Suppressor macrophage treated with lipopolysaccharide for 4 hours (primary cell): Measurements from ENCODE around the gene GP1BA.
"Not testable (repeated sequence)": the region's sequence is repeated elsewhere in the genome, so short reads cannot be mapped to it uniquely, and the experiment has no call there.

Source experiments
- DNase-seq: peaks from one replicate; pipeline ENCODE4 v3.0.0-alpha.2; 2020

Gene GP1BA

DNA sequence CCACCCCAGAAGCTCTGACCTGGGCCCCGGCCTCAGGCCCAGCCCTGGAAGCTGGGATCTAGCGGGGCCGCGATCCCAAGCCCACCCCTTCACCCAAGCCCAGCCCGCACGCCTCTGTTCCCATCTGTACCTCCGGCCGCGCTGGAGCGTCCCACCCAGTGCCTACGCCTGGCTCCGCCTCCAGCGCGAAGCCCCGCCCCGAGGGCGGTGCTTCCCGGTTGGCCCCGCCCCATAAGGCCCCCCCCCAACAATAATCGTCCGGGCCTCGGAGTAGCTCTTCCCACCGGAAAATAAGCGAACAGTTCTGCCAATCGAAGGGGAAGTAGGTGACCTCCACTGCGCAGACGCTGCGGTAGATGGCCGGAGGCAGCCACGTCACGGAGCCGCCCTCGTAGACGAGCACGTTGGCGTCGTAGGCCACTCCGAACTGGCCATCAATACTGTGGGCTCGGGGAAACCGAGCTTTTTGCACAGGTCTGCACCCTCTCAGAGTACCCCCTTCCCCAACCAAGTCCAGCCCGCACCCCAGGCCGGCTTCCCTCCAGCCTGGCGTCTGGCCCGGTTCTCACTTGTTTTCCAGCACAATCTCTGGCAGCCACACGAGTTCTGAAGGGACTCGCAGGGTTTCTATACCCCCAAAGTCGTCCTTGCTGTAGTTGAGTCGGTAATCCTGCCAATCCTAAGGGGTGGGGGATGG lies 30.3 kb upstream of the GP1BA start:
- peak; percentile 68 for DNase-seq

DNA sequence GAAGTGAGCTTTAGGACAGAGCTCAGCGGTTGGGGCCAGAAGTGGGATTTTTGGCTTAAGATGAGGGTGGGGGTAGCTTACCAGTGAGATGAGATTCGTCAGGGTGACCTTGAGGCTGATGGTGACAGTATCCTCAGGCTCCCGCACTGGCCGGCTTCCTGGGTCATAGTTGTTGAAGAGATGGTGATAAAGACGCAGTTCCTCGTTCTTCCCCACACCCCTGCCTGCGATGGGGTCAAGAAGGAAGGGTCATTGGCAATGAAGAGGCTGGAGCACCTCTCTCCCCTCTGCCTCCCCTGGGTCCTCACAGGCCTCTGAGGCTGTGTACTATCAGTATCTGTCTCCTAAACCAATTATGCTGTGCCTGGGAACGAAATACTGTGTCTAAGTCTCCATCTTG lies 29.5 kb upstream of the GP1BA start:
- no peak for DNase-seq

DNA sequence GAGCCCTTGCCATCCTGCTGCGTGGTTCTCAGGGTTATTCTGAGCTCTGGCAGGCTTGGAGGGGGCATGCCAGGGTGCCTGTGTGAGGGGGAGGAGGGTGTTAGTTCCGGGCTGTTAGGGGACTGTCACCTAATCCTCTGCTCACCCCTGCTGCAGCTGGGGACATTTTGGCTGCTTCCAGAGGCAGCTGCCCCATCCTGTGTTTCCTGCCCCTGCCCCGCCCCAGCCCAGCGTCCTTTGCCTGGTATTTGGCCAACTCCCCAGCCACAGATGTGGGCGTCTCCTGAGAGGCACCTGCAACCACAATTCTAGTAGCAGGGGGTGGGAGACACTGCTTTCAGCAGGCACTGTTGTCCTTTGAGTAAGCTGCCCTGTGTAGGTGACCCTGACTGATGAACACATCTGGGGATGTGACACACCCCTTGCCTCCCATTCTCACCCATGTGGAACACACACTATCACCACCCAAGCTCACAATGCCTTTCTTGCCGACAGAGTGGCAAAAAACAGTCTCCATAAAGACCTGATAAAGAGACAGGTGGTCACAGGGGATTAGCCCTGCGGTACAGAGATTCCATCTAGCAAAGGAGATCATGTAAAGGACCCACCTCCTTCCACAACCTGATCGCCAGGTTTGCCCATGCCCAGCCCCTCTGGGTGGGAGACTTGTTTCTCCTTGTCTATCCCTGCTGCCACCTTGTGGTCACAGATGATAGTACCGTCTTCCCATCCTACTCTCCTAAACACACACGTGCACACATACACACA lies 28.8 kb upstream of the GP1BA start, which contains the start of gene CHRNE:
CHRNE (minus strand) TSS at position 48 of the 768 bp plus-strand sequence; CDS start at position 13, 35 bp downstream.
- DNase-seq, result peak; percentile 70

DNA sequence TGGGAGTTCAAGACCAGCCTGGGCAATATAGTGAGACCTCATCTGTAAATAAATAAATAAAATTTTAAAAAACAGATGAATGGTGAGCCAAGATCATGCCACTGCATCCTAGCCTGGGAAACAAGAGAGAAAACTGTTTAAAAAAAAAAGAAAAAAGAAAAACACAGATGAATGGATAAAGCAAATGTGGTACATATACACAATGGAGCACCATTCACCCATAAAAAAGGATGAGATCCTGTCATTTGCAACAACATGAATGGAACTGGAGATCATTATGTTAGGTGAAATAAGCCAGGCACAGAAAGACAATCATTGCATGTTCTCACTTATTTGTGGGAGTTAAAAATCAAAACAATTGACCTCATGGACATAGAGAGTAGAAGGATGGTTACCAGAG lies 25.4 kb upstream of the GP1BA start:
- DNase-seq, result not testable (repeated sequence)

DNA sequence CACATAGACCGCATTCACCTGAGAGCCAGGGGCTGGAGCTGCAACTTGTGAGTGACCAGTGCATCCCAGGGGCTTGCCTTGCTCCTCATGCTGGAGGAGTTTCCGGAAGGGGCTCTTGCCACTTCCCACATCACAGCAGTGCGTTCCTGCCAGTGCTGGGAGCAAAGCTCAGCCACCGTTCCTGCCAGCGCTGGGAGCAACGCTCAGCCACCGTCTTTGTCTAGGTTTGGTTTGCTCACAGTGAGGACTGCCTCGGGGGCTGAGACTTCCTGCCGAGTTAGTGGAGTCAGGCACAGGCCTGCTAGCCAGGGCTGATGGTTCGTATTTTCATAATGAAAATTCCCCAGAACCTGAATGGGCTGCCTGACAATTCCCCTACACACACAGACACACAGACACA lies 23.8 kb upstream of the GP1BA start:
- no peak for DNase-seq

DNA sequence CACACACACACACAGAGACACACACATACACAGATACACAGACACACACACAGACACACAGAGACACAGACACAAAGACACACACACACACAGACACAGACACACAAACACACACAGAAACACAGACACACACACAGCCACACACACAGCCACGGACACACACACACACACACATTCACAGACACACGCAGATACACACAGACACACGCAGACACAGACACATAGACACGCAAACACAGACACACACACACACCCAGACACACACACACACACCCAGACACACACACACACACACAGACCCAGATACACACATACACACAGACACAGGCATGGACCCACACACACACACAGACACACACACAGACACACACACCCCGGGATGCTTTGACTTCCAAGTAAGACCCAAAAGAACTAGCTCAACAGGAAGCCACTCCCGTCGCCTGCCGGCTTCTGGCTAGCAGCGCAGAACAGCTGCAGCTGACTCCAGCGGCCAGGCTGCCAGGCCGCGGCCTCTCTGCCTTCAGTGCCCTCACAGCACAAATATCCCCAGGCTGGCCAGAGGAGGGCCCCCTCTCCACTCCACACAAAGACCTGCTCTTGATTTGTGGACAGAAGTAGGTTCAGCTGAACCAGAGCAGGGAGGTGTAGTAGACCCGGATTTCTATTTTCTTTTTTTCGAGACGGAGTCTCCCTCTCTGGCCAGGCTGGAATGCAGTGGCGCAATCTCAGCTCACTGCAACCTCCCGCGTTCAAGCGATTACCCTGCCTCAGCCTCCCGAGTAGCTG lies 23.2 kb upstream of the GP1BA start:
- DNase-seq, result peak; percentile 92

DNA sequence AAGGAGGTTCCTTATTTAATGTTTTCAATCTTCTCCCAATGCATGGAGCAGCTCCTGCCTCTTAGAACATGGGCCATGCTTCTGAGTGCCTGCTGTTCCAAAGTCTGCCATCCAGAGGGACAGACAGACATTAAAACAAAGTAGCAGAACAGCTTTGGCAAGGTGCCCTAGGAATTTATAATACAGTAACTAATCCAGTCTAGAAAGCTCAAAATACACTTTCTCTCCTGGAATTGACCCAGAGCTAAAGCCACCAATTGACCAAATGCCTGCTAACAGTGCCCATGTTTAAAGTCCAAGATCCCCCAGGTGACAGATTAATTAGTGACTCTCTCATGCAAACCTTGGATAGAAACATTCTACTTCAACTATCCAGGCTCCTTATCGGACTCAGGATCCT lies 18.1 kb upstream of the GP1BA start:
- no peak for DNase-seq

DNA sequence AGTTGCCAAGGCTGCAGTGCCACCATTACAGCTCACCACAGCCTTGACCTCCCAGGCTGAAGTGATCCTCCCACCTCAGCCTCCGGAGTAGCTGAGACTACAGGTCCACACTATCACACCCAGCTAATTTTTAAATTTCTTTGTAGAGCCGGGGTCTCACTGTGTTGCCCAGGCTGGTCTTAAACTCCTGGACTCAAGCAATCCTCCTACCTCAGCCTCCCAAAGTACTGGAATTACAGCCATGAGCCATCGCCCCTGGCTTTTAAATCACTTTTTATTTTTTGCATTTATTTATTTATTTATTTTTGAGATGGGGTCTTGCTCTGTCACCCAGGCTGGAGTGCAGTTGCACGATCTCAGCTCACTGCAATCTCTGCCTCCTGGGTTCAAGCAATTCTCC lies 17.5 kb upstream of the GP1BA start:
- DNase-seq, result not testable (repeated sequence)

DNA sequence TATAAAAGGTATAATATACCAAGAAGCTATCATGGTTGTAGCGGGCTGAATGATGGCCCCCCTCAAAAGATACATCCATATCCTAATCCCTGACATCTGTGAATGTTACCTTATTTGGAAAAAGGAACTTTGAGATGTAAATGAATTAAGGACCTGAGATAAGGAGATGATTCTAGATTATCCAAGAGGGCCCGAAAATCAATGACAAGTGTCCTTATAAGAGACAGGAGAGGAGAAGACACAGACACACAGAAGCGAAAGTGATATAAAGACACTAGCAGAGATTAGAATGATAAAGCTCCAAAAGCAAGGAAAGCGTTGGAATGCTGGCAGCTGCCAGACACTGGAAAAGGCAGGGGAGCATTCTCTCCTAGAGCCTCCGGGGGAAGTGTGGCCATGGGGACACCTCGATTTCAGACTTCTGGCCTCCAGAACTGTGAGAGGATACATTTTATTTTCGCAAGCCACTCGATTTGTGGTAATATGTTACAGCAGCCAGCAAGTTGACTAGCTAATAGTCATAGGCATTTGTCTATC lies 12.5 kb upstream of the GP1BA start:
- DNase-seq, result no peak

DNA sequence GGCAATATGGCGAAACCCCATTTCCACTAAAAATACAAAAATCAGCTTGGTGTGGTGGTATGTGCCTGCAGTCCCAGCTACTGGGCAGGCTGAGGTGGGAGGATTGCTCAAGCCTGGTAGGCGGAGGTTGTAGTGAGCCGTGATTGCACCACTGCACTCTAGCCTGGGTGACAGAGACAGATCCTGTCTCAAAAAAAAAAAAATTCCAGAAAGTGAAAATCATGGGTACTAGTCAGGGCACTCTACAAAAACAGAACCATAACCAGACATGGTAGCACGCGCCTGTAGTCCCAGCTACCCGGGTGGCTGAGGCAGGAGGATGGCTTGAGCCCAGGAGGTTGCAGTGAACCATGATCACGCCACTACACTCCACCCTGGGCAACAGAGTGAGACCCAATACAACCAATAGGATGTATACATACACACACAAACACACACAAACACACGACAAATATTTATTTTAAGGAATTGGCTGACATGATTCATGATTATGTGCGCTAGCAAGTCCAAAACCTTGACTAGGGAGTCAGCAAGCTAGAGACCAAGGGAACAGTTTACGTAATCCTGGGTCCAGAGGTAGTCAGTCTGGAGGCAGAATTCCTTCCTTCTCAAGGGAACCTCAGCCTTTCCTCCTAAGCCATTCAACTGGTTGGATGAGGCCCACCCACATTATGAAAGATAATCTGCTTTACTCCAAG lies 11.6 kb upstream of the GP1BA start:
- peak; percentile 88 for DNase-seq

DNA sequence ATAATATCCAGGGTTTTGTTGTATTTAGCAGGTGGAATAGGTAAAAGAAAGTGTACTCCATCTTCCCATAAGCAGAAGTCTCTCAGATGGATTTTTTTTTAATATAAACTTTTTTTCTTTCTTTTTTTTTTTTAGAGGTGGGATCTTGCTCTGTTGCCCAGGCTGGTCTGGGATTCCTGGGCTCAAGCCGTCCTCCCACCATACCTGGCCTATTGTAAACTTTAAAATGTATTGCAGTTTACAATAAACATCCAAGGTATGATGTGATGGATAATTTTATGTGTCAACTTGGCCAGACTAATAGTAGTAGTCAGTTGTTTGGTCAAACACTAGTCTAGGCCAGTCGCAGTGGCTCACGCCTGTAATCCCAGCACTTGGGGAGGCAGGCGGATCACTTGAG lies 10.8 kb upstream of the GP1BA start:
- DNase-seq, result no peak

DNA sequence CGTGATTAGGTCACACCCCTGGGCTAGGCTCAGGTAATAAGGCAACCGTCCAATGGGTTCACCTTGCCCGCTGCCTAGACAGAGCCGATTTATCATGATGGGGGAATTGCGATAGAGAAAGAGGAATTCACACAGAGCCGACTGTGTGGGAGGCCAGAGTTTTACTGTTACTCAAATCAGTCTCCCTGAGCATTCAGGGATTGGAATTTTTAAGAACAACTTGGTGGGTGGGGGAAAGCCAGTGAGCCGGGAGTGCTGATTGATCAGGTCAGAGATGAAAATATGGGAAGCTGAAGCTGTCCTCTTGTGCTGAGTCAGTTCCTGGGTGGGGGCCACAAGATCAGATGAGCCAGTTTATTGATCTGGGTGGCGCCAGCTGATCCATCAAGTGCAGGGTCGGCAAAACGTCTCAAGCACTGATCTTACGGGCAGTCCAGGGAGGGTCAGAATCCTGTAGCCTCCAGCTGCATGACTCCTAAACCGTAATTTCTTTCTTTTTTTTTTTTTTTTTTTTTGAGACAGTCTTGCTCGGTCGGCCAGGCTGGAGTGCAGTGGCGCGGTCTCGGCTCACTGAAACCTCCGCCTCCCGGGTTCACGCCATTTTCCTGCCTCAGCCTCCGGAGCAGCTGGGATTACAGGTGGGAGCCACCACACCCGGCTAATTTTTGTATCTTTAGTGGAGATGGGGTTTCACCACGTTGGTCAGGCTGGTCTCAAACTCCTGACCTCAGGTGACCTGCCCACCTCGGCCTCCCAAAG lies 5.3 kb upstream of the GP1BA start:
- DNase-seq, result peak; percentile 78

DNA sequence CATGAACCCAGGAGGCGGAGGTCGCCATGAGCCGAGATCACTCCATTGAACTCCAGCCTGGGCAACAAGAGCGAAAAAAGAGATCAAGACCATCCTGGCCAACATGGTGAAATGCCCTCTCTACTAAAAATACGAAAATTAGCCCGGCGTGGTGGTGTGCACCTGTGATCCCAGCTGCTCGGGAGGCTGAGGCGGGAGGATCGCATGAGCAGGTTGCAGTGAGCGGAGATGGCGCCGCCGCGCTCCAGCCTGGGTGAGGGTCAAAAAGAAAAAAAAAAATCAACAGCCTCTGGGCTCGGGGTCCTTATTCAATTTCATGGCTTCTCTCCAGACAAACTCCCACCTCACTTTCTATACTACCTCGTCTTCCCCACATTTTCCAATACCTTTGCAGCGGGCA lies 3.2 kb upstream of the GP1BA start:
- DNase-seq, result no peak

DNA sequence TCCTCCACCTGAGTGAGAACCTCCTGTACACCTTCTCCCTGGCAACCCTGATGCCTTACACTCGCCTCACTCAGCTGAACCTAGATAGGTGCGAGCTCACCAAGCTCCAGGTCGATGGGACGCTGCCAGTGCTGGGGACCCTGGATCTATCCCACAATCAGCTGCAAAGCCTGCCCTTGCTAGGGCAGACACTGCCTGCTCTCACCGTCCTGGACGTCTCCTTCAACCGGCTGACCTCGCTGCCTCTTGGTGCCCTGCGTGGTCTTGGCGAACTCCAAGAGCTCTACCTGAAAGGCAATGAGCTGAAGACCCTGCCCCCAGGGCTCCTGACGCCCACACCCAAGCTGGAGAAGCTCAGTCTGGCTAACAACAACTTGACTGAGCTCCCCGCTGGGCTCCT lies 679 bp downstream of the GP1BA start:
- no peak for DNase-seq

DNA sequence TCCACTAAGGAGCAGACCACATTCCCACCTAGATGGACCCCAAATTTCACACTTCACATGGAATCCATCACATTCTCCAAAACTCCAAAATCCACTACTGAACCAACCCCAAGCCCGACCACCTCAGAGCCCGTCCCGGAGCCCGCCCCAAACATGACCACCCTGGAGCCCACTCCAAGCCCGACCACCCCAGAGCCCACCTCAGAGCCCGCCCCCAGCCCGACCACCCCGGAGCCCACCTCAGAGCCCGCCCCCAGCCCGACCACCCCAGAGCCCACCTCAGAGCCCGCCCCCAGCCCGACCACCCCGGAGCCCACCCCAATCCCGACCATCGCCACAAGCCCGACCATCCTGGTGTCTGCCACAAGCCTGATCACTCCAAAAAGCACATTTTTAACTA lies 1.6 kb downstream of the GP1BA start:
- no peak for DNase-seq

DNA sequence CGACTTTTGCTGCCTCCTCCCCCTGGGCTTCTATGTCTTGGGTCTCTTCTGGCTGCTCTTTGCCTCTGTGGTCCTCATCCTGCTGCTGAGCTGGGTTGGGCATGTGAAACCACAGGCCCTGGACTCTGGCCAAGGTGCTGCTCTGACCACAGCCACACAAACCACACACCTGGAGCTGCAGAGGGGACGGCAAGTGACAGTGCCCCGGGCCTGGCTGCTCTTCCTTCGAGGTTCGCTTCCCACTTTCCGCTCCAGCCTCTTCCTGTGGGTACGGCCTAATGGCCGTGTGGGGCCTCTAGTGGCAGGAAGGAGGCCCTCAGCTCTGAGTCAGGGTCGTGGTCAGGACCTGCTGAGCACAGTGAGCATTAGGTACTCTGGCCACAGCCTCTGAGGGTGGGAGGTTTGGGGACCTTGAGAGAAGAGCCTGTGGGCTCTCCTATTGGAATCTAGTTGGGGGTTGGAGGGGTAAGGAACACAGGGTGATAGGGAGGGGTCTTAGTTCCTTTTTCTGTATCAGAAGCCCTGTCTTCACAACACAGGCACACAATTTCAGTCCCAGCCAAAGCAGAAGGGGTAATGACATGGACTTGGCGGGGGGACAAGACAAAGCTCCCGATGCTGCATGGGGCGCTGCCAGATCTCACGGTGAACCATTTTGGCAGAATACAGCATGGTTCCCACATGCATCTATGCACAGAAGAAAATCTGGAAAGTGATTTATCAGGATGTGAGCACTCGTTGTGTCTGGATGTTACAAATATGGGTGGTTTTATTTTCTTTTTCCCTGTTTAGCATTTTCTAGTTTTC lies 2.3 kb downstream of the GP1BA start:
- peak; percentile 62 for DNase-seq

DNA sequence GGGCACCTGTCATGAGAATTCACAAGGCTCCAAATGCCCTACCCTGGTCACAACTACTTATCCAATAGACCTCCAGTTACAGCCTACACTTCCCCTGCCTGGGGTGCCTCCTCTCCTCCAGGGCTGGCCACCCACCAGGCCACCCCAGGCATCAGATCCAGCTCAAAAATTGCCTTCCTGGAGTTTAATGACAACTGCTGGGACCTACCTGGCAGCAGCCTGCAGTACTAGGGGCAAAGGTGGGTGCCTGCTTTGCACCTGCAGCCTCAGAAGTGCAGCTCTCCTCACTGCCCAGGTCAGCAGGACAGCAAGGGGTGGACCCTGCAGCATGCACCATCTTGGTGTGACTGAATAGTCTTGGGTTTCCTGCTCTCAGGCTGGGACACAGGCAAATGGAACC lies 3.6 kb downstream of the GP1BA start:
- DNase-seq, result no peak

DNA sequence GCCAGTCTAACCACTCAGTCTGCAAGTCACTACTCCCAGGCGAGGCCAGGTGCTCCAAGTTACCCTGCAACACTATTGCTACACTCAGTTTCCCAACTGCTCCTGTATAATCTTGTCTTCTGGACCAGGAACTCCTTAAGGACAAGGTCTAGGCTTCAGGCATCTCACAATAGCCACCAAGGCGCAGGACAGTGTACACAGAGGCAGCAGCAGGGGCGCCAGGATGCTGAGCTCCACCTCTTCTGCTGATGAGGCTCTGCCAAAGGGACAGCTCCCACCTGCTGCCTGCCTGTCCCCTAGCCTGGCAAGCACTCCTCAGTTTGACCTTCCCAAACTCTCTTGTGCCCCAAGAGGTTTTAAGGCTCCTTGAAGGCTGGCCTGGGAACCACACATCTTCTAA lies 4.4 kb downstream of the GP1BA start:
- DNase-seq, result no peak

DNA sequence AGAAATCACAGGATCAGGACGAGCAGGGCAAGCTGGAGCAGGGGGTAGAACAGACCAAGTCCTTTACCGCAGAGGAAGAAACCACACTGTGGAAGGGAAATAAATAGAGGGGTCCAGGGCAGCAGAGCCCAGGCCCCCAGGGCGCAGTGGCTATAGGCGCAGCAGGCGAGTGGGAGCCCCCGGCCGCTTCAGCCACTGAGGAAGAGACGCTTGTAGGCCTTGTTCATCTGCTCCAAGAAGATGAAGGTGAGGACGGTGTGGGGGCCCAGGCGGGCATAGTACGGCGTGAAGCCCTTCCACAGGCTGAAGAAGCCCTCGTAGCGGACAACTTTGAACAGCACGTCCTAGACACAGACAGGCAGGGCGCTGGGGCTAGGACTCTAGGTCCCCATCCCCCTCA lies 5.5 kb downstream of the GP1BA start:
- DNase-seq, result no peak

DNA sequence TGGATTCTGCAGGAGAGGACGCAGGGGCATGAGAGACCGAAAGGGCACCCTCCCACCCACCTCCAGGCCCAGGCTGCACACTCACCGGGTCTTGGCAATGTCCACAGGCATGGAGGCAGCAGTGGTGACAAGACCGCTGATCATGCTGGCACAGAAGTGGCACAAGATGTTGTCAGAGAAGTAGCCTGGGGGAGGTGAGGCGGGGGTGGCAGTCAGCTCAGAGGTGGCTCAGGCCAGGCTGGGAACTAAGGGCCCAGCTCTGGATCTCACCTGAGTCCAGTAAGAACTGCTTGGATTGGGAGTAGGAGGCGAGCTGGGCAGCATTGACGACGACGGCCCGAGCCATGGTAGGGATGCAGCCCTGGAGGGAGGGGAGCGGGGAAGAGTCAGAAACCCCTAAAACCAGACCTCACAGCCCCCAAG lies 6.0 kb downstream of the GP1BA start:
- no peak for DNase-seq
